ENCODE data around the gene SOX10.

DNA sequence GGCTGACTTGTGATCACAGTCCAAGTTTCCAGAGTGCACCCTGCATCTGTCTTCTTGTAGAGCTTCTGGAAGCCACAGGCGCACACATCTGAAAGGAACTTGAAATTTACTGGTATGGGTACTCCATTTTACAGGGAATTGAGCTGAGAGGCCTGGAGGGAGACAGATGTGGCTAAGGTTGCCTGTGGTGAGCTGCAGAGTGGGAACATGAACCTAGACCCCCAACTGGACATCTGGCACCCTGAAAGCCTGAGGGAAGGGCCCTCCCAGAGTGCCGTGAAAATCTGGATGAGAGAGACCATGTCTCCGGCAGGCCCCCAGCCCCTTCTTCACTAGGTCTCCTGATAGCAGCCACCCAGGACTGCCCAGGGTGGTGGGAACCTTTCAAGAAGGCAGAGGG is 22.6 kb upstream of the SOX10 start:
- TF ChIP-seq ZNF841 (CRISPR knock-in tag; IDR thresholded peaks at IDR 0.05; ENCODE audit: borderline replicate concordance) (no peak), ZNF670 (CRISPR knock-in tag; IDR thresholded peaks at IDR 0.05; ENCODE audit: borderline replicate concordance) (no peak), CBX2 (IDR thresholded peaks at IDR 0.05; ENCODE audit: low read depth, low read length) (no peak), CBX2 (CRISPR knock-in tag; IDR thresholded peaks at IDR 0.05; ENCODE audit: low read depth) (no peak), HOXA7 (CRISPR knock-in tag; IDR thresholded peaks at IDR 0.05) (no peak), MYNN (CRISPR knock-in tag; IDR thresholded peaks at IDR 0.05; ENCODE audit: low read depth) (no peak), ZFP36 (IDR thresholded peaks at IDR 0.05; ENCODE audit: borderline replicate concordance, low read depth, low read length, partially characterized antibody) (no peak)

All from HepG2 (cell line).